ENCODE data around the gene PIP4P1. TPM values are rescaled to one million over a fixed set of nuclear protein-coding genes. Genes with fewer than 3 reads are reported as not detected.

Gene PIP4P1
- total and polyA plus RNA-seq, 7 donors = 18.9 to 40.9 (median 28.0) TPM

- H3K4me3 ChIP-seq = no peak overlapping the region
- no peaks in the 10 kb centered on the region for H3K27me3 ChIP-seq
- 95 to 98% methylated on average over 2 of the region's 2 CpGs for WGBS, 2 donors
- TF ChIP-seq POLR2A (IDR thresholded peaks at IDR 0.05) (no peak), EP300 (IDR thresholded peaks at IDR 0.05) (no peak), POLR2AphosphoS5 (IDR thresholded peaks at IDR 0.05) (no peak)
- TF ChIP-seq, protein P1, sequence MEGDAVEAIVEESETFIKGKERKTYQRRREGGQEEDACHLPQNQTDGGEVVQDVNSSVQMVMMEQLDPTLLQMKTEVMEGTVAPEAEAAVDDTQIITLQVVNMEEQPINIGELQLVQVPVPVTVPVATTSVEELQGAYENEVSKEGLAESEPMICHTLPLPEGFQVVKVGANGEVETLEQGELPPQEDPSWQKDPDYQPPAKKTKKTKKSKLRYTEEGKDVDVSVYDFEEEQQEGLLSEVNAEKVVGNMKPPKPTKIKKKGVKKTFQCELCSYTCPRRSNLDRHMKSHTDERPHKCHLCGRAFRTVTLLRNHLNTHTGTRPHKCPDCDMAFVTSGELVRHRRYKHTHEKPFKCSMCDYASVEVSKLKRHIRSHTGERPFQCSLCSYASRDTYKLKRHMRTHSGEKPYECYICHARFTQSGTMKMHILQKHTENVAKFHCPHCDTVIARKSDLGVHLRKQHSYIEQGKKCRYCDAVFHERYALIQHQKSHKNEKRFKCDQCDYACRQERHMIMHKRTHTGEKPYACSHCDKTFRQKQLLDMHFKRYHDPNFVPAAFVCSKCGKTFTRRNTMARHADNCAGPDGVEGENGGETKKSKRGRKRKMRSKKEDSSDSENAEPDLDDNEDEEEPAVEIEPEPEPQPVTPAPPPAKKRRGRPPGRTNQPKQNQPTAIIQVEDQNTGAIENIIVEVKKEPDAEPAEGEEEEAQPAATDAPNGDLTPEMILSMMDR (IDR thresholded peaks at IDR 0.05) = no peak
- H3K27ac ChIP-seq = no peak overlapping the region
- no peak for DNase-seq
- no peaks in the 10 kb centered on the region for H3K4me1 ChIP-seq
- intact Hi-C loops (cut with DNase I) = no loop called here
- no peaks in the 10 kb centered on the region for H3K9me3 ChIP-seq
- no peaks in the 10 kb centered on the region for H3K36me3 ChIP-seq
Measured at GRCh38 chr14:20501346-20501745, 40.1 kb upstream of the PIP4P1 start.

- 88 to 89% methylated on average over 5 of the region's 5 CpGs for WGBS, 2 donors
- intact Hi-C loops (cut with DNase I) = no loop called here
Measured at GRCh38 chr14:20499881-20500280, 38.6 kb upstream of the PIP4P1 start.

GRCh38 chr14:20499108-20499507, 37.9 kb upstream of the PIP4P1 start:
- 79 to 84% methylated on average over 4 of the region's 4 CpGs for WGBS, 2 donors
- intact Hi-C loops (cut with DNase I) = no loop called here
- Histone ChIP-seq H3K27me3 (no peaks in the 10 kb centered on the region), H3K4me3 (no peak overlapping the region), H3K9me3 (no peaks in the 10 kb centered on the region), H3K27ac (no peak overlapping the region), H3K4me1 (no peaks in the 10 kb centered on the region), H3K36me3 (no peaks in the 10 kb centered on the region)
- TF ChIP-seq, protein P1 (IDR thresholded peaks at IDR 0.05) = no peak
- no peak for TF ChIP-seq POLR2A (IDR thresholded peaks at IDR 0.05)
- no peak for DNase-seq

More at GRCh38 chr14:20499881-20500280, 38.6 kb upstream of the PIP4P1 start:
- Histone ChIP-seq H3K4me1 (no peaks in the 10 kb centered on the region), H3K27ac (no peak overlapping the region), H3K9me3 (no peaks in the 10 kb centered on the region), H3K27me3 (no peaks in the 10 kb centered on the region), H3K4me3 (no peak overlapping the region), H3K36me3 (no peaks in the 10 kb centered on the region)
- DNase-seq = no peak
- no peak for TF ChIP-seq POLR2A (IDR thresholded peaks at IDR 0.05)
- no peak for TF ChIP-seq EP300 (IDR thresholded peaks at IDR 0.05)
- TF ChIP-seq, protein P1 (IDR thresholded peaks at IDR 0.05) = no peak
- no peak for TF ChIP-seq POLR2AphosphoS5 (IDR thresholded peaks at IDR 0.05)

DNA sequence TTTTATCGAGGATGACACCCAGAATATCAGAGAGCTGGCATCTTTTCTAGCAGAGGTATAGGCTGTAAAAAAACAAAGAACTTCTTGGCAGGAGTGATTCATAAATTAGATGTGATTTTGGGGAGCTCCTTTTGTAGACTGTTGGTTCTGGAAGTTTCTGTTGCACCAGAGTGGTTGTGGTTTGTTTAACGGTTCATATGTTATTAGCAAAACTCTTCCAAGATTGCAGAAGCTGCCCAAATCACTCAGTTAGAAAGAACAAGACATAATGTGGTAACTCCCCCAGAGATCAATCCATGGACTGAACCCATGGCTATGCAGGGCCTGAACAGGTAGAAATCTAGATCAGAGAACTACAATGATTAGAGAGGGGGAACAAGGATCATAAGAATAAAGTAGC, 37.4 kb upstream of the PIP4P1 start:
- Histone ChIP-seq H3K27ac (no peak overlapping the region), H3K36me3 (no peaks in the 10 kb centered on the region), H3K4me3 (no peak overlapping the region), H3K27me3 (no peaks in the 10 kb centered on the region), H3K9me3 (no peaks in the 10 kb centered on the region), H3K4me1 (no peaks in the 10 kb centered on the region)
- no peak for DNase-seq
- intact Hi-C loops (cut with DNase I) = no loop called here
- TF ChIP-seq, protein P1 (IDR thresholded peaks at IDR 0.05) = no peak
- TF ChIP-seq EP300 (IDR thresholded peaks at IDR 0.05) = no peak
- no peak for TF ChIP-seq POLR2A (IDR thresholded peaks at IDR 0.05)
- no peak for TF ChIP-seq POLR2AphosphoS5 (IDR thresholded peaks at IDR 0.05)
- 81% methylated on average over 2 of the region's 2 CpGs for WGBS, 2 donors

Data from sigmoid colon (tissue), 7 donors.